DND-41 (cell line): ENCODE results near the gene SPTSSA.

Experiments used
- EZH2 ChIP-seq: IDR thresholded peaks from 3 replicates; pipeline ENCODE4 v1.6.1; 2012; ENCODE audit warnings: borderline replicate concordance, low read depth, mild to moderate bottlenecking, moderate library complexity, low read length, inconsistent platforms; ENCODE audit not compliant: severe bottlenecking
- TF ChIP-seq, protein P1 (sequence below): IDR thresholded peaks from 2 replicates; pipeline ENCODE4 v1.5.1; 2012; ENCODE audit warnings: borderline replicate concordance, low read length, moderate library complexity, mild to moderate bottlenecking; ENCODE audit not compliant: poor library complexity, severe bottlenecking; ENCODE audit errors: extremely low read depth

DNA sequence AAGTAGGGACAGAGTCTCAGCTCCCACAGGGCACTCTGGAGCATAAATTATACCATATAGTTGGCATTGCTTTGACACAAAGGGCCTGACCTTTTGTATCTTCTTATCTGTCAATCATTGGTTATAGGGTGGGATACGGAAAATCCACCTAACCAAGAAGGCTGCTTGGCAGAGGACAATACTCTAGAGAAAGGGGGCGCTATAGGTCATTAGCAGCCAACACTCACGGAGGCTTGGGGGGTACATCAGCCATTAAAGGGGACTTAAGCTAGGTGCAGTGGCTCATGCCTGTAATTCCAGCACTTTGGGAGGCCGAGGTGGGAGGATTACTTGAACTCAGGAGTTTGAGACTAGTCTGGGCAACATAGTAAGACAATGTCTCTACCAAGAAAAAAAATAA is 22.9 kb downstream of the SPTSSA start:
- TF ChIP-seq, protein P1, sequence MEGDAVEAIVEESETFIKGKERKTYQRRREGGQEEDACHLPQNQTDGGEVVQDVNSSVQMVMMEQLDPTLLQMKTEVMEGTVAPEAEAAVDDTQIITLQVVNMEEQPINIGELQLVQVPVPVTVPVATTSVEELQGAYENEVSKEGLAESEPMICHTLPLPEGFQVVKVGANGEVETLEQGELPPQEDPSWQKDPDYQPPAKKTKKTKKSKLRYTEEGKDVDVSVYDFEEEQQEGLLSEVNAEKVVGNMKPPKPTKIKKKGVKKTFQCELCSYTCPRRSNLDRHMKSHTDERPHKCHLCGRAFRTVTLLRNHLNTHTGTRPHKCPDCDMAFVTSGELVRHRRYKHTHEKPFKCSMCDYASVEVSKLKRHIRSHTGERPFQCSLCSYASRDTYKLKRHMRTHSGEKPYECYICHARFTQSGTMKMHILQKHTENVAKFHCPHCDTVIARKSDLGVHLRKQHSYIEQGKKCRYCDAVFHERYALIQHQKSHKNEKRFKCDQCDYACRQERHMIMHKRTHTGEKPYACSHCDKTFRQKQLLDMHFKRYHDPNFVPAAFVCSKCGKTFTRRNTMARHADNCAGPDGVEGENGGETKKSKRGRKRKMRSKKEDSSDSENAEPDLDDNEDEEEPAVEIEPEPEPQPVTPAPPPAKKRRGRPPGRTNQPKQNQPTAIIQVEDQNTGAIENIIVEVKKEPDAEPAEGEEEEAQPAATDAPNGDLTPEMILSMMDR: no peak
- TF ChIP-seq EZH2: no peak
